ENCODE data around the gene VWA3A.
"Not testable (repeated sequence)": the region's sequence is repeated elsewhere in the genome, so short reads cannot be mapped to it uniquely, and the experiment has no call there.

VWA3A gene

DNA sequence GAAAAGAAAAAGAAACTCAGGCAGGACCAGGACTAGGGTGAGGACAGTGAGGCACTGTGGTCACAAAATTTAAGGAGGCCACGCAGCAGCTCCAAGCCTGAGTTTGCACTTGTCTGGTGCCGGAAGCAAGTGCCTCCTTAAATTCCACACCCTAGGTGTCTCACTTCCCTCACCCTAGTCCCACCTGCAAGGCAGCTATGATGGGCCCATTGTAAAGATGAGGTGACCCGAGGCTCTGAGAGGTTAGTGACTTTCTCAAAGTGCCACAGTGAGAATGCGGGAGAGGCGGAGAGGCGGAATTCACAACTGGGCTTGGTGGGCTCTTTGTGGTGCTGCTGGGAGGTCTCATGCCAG lies 92.3 kb downstream of the VWA3A start:
- no peak for DNase-seq

DNA sequence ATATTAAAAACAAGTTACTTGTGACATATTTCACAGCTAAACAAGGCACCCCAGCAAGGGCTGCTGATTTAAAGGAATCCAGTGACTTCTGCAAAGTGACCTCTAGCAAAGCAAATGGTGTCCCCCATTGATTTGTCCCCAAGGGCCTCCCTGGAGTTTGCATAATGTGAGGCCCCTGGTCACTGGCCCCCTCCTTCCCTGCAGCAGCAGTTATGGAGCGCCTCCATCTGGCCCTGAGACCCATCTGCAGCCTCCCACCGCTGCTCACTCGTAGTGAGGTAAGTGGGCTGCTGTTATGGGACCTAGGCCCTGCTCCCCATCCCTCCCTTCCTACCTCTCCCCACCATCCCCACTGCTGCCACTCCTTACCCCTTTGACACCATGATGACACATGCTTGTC lies 94.2 kb downstream of the VWA3A start:
- DNase-seq, result no peak

- no peak for DNase-seq
These were observed 95.9 kb downstream of the VWA3A start for GRCh38 chr16:22188267-22188594.

- DNase-seq, result peak; percentile 58
These were observed 96.5 kb downstream of the VWA3A start for GRCh38 chr16:22188595-22189442.

DNA sequence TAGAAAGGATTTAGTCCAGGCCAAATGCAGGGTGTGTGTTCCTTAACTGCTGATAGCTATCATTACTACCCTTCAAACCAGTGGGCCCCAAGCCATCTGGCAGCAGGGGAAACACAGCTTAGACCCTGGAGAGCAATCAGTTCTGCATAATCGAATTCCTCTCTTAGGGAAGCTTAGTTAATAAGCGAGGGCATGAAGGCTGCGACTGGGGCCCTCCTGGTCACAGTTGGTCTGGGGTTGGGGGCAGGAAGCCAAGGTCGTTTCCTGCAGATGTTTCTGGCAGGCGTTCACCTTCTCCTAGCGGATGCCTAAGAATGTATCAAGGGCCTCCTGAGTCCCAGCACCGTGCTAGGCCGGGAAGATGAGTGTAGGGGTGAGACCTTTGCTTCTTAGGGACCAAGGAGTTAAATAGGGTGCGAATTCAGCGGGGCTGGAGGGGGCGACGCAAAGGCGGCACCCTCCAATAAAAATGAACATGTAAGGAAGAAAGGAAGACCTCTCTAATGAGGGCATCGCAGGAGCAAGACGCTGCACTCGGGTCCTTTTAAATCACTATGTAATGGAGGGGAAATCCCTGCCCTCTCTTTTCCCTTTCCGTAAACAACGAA lies 97.2 kb downstream of the VWA3A start:
- DNase-seq, result peak; percentile 50

DNA sequence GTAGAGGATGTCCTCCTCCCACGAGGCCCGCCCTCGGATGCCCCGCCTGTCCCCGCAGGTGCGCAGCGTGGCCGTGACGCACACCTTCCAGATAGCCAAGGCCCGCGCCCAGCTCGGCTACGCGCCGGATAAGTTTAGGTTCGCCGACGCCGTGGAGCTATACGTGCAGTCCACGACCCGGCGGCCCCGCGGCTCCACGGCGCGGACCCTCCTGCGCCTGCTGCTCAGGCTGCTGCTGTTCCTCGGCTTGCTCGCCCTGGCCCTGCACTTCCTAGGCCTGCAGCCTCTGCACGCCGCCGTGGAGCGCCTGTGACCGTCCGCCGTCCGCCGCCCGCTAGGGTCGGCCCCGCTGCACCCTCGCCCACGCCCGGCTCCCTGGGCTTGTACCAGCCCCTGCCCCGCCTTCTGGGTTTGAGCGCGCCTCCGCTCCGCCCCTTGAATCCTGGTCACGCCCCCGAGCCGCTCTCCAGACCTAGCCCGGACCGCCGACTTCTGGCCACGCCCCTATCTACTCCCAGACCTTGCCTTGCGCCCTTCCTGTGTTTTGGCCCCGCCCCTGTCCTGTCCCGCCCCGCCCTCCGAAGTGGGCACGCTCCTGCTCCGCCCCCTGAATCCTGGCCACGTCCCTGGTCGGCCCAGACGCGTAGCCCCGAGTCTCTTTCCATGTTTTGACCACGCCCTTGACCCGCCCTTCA lies 97.9 kb downstream of the VWA3A start:
- peak; percentile 100 for DNase-seq

GRCh38 chr16:22190776-22191531 lies 98.6 kb downstream of the VWA3A start:
- DNase-seq, result peak; percentile 87

DNA sequence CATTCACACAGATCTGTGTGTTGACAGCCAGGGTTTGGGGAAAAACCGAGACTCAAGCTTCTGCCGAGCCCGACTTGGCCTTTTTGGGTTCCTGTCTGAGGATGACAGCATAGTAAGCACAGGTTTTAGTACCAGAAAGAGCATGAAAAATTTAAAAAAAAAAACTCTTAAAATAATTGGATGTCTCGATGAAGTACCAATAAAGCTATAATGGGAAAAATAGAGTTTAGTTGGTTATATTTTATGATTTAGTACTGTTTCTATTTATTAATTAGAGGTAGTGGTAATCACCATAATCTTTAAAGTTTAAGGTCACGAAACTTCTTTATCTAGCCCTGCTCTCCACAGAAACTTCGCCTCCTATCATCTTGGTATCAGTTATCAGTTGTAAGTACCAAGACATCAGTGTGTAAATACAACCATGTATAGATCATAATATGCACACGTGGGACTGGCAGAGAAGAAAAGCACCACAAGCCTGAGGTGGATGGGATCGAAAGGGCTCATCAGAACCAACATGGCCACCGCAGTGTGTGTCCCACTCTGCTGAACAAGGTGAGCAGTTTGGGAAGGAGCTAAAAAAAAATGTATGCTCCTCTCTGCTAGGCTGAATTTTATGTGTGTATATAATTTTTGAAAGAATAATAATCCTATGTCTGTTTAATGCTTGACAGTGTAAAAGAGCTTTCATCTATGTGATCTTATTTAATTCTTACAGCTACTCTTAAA lies 99.4 kb downstream of the VWA3A start:
- DNase-seq, result no peak

DNA sequence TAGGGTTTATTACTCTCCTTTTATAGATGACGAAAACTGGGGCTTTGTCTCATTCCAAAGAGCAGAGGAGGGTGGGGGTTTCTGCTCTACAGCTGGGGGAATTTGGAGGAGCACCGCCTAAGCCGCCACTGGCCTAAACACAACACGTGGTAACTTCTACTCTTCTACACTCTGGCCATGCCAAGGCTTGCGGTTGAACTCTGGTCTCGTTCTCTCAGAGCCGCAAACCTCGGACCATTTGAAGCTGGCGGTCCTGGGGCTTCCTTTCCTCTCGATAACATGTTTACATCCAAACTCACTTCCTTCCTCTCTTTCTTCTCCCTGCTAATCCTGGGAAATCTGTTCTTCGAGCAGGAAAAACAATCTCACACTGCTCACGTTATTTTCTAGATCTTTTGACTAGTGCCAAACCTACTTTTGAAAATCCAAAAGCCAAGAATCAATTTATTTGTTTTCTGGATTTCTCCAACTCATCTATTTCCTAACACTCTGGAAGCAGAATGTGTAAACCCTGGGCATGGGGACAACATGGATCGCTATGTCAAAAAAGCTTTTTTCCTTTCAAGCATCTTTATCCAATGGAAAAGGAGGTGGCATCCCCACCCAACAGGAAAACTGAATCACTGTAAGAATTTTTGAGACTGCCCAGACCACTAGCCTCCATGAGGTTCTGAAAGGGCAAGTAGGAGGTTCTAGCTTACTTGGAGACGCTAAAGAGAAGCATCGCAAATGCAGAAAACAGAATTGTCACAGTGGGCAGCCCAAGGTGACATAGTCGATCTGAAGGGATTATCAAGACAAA lies 100.1 kb downstream of the VWA3A start:
- no peak for DNase-seq

GRCh38 chr16:22193063-22193411 lies 100.7 kb downstream of the VWA3A start:
- no peak for DNase-seq

DNA sequence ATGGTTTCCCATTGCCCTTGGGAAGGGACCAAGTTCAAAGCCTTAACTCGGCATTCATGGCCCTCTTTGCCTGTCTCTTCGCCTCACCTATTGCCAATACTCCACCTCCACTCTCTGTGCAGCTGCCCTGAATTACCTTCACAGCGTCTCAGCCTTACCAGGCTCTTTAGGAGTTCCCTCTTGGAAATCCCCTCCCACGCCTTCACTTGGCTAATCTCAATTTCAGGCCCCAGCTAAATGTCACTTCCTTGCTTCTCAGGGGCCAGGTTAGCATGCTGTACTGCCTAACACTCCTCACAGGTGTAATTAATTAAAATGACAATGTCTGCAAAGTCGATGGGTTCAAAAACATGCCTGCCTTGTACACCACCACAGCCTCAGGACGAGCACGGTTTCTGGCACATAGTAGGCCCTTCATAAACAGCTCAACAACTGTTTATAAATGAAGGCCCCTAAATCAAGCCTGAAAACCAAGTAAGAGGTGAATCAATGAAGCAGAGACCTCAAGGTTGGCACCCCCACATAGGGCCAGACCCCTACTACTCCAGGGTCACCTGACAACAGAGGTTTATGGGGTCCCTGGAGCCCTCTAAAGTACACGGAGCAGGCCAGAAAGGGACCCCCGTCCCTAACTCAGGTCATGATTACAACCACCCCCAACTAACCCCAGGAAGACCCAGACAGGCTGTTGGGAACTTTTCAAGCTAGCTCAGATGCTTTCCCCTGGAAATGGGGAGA lies 102.5 kb downstream of the VWA3A start:
- DNase-seq, result no peak

GRCh38 chr16:22195445-22195694 lies 103.0 kb downstream of the VWA3A start:
- no peak for DNase-seq

DNA sequence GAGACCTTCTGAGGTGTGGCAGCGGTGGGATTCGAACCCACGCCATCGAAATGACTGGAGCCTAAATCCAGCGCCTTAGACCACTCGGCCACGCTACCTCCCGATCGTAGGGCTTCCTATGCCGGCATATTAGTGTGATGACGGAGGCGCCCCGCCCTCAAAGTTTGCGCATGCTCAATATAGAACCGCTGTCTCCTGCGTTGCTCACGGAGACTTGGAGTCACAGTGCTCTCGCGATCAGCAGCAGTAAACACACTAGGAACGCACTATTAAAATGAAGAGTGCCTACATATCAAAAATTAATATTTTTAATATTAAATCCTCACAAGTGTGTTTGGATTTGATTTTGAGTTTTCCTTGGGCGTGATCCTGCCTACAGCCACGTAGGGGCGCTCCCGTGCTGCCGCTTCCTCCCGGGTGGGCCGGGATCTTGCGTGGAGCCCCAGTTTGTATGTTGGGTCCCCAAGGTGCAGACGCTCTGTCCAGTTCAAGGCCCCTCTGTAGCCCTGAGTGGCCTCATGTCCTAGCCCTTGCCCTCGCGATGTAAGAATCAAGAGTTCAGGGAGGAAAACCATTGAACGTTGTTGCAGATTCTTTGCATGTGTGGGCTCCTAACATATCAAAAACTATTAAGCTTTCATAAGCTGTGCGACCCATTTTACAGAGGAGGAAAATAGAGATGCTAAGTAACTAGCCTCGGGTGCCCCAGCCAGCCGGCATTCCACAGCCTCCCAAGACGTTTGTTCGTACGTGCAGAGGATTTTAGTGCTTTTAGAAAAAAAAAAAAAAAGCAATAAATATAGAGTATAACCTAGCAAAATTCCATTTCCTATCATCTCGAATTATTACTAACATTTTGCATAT lies 103.6 kb downstream of the VWA3A start:
- peak; percentile 93 for DNase-seq

GRCh38 chr16:22196559-22197168 lies 104.3 kb downstream of the VWA3A start:
- not testable (repeated sequence) for DNase-seq

GRCh38 chr16:22198547-22199293 lies 106.4 kb downstream of the VWA3A start:
- no peak for DNase-seq

DNA sequence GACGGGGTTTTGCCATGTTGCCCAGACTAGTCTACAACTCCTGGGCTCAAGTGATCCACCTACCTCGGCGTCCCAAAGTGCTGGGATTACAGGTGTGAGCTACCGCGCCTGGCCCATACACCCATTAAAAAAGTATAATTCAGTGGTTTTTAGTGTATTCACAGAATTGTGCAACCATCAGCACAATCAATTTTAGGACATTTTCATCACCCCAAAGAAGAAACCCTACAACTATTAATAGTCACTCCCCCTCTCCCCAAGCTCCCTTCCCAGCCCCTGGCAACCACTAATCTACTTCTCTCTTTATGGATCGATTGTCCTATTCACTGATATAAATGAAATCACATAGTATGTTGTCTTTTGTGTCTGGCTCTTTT lies 109.9 kb downstream of the VWA3A start:
- DNase-seq, result no peak

DNA sequence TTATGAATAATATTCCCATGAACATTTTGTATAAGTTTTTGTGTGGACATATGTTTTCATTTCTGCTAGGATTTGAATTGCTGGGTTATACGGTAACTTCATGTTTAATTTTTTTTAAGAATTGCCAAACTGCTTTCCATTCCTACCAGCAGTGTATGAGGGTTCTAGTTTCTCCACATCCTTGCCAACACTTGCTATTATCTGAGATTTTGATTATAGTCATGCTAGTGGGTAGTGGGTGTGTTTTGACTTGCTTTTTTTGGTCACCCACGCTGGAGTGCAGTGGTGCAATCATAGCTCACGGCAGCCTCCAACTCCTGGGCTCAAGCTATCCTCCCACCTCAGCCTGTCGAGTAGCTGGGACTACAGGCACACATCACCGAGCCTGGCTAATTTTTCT lies 110.8 kb downstream of the VWA3A start:
- DNase-seq, result no peak

DNA sequence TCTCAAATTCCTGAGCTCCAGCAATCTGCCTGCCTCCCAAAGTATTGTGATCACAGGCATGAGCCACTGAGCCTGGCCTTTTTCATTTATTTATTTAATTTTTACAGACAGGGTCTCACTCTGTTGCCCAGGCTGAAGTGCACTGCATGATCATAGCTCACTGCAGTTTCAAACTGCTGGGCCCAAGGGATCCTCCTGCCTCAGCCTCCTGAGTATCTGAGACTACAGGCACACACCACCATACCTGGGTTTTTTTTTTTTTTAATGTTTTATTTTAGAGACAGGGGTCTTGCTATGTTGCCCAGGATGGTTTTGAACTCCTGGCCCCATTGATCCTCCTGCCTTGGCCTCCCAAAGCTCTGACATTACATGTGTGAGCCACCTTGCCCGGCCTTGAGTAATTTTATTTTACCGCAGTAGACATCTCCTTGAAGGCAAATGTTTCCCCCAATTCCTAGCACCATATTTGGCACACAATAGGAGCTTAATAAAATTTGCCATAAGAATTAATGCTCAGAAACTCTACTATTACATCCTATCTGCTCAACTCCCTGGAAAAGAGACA lies 111.8 kb downstream of the VWA3A start:
- no peak for DNase-seq

- DNase-seq, result no peak
These were observed 113.3 kb downstream of the VWA3A start for GRCh38 chr16:22205577-22206012.
